NCI-H1417 (cell line): Measurements from ENCODE around the gene DEDD.
A peak's percentile ranks its signal among the peaks of the same experiment; 100 is the strongest.
"Not testable (repeated sequence)": the region's sequence is repeated elsewhere in the genome, so short reads cannot be mapped to it uniquely, and the experiment has no call there.

Source experiments
- DNase-seq, 3 experiments: peaks; one replicate each; lab custom pipeline; 2025; lab: John Stamatoyannopoulos, UW

Gene DEDD

DNA sequence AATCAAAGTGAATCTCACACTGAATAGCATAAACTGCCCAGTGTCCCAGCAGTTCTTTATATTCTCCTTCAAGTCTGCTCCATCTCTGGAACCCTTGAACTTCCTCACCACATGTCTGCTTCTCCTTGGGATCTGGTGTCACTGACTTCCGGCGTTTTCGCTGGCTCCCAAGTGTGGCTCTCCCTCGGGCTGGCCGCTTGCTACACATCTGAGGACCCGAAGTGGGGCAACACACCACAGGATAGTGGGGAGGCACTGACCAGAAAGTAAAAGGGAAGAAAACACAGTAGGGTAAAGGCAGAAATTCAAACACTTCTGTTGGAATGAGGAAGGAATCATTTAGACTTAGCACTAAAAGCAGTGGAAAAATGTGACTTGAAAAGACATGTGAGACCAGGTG lies 9.5 kb downstream of the DEDD start:
- no peak for DNase-seq

DNA sequence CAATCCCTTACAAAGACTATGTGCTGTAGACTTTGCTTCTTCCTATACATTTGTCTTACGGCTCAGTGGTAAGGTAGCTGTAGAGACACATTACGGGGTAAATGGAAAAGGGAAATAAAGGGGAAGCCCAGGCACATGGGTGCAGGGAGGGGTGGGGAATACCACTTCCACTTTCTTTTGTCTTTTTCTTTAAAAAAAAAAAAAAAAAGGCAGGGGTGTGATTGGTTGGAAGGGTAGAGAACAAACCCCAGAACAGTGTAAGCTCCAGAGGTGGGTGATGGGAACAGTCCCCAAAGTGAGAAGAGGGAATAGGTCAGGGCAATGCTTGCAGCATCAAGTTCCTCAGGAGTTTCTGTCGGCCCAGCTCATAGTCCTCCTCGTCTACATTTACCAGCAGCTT lies 10.6 kb downstream of the DEDD start:
- DNase-seq: no peak

GRCh38 chr1:161121042-161121650 lies 11.3 kb downstream of the DEDD start:
- DNase-seq: no peak

- no peak for DNase-seq
Observed at GRCh38 chr1:161119092-161119903, 13.2 kb downstream of the DEDD start.

DNA sequence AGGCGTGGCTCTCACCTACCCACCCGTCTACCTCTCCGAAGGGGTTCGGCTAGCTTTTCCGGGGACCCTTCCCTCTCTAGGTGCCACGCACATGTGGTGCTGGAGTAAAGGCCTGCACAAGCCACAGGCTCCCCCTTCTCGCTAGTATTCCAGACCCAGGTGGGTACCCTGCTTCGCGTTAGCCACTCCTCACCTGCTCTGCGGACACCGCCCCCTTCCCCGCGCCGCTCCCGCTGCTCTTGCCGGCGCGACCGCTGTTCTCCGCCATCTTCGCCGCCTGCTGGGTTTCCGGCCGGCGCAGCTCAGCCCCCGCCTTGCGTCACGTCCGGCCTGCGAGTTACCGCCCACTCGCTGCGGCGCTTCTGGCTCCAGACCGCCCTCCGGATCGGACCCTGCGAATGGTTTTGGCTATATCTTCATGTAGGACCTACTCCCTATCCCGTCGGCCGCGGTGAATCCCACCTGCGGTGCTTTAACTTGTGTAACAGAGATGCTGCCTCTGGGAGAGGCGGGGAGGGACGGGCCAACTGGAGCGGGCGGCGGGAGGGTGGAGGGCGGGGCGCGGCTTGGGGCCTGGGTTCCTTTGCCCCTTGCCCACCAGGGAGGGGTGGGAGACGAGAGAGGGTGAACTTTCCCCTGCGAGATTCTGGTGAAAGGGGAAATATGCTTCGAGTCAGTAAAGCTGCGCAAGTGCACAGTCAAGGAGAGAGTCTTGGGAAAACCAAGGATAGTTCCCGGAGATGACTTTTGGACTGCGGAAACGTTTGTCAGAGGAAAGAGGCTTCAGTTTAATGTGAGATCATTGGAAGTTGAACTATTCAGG lies 14.5 kb downstream of the DEDD start, which contains the start of the genes NIT1 and PFDN2:
Gene NIT1 (plus strand): TSS at position 347 of the 823 bp plus-strand sequence. CDS start 72 bp downstream, at position 419.
Gene PFDN2 (minus strand): TSS at position 279 of the 823 bp plus-strand sequence. CDS start 11 bp downstream, at position 268.
- DNase-seq: peak; percentile 85 to 94 (median 87)

DNA sequence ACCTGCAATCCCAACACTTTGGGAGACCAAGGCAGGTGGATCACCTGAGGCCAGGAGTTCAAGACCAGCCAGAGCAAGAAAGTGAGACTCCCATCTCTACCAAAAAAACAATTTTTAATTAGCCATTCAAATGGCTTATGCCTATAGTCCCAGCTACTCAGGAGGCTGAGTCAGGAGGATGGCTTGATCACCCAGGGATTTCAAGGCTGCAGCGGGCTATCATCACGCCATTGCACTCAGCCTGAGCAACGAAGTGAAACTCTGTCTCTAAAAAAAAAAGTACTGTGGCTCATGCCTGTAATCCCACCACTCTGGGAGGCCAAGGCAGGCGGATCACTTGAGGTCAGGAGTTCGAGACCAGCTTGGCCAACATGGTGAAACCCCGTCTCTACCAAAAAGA lies 16.5 kb downstream of the DEDD start:
- not testable (repeated sequence) for DNase-seq

DNA sequence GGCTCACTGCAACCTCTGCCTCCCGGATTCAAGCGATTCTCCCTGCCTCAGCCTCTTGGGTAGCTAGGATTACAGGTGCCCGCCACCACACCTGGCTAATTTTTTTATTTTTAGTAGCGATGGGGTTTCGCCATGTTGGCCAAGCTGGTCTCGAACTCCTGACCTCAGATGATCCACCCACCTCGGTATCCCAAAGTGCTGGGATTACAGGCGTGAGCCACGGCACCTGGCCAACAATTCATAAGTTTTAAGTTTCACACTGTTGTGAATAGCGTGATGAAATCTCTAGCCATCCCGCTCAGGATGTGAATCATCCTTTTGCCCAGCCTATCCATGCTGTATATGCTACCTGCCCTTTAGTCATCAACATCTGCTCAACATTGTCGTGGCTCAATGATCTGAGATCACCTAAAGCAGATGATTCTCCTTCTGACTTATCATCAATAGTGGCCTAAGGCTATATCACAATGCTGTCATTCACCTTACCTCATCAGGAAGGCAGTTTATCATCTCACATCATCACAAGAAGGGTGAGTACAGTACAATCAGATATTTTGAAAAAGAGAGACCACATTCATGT lies 17.2 kb downstream of the DEDD start:
- no peak for DNase-seq

GRCh38 chr1:161114556-161114955 lies 17.9 kb downstream of the DEDD start:
- DNase-seq: no peak

DNA sequence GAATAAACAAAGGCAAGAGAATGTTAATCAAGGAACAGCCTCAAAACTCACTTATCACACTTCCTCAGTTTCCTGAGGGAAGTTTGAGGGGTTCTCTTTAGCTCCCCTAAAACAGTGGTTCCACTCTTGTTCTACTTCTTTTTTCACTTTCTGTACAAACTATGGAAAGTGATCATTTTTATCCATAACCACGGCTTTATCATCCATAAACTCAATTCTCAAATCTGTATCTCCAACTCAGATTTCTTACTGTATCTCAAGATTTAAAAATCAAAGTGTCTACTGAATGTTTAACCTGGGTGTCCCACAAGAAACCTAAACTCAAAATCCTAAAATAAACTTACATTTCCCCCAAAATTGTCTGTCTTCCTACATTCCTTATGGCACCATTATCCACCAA lies 18.6 kb downstream of the DEDD start:
- no peak for DNase-seq

- no peak for DNase-seq
Observed at GRCh38 chr1:161111527-161111926, 20.9 kb downstream of the DEDD start.

DNA sequence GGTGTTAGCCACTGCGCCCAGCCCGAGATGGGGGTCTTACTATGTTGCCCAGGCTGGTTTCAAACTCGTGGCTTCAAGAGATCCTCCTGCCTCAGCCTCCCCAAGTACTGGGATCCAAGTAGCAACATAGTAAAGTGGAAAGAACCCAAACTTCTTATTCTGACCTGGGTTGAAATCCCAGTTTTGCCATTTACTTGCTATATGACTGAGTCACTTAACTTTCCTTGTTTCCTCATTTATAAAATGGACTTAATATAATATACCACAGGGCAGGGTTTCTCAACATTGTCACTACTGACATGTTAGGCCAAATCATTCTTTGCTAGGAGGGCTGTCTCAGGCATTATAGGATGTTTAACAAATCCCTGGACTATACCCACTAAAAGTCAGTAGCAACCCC lies 21.4 kb downstream of the DEDD start:
- DNase-seq: no peak

DNA sequence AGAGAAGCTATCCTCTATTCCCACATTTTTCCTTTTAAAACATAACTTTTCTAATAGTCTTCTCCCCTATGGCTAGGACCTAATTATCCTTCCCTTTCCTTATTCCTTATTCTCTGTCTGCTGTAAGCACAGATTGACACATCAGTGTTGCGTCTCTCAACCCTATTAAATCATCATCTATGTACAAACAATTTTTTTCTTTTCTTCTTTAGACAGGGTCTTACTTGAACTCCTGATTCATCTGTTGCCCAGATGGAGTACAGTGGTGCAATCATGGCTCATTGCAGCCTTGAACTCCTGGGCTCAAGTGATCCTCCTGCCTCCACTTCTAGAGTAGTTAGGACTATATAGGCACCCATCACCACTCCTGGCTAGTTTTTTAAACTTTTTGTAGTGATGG lies 26.0 kb downstream of the DEDD start:
- DNase-seq: no peak

DNA sequence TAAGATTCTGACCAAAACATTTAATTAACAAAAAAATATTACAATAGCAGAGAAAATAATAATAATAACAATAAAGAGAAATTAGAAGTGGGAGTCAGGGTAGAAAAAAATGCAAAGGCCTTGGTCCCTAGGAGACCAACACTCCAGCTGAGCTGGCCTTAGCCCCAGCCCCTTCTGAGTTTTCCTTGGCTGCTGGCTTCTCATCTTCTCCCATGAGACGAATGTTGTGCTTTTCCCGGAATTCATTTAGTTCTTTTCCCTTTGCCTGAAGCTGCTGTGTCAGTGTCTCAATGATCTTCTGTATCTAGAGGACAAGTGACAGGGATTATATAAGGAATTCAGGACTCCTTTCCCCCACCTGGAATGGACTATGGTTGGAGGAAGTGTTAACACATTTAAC lies 31.9 kb downstream of the DEDD start:
- no peak for DNase-seq

GRCh38 chr1:161099090-161099802 lies 33.2 kb downstream of the DEDD start:
- no peak for DNase-seq

- DNase-seq: peak; percentile 94 to 98 (median 96)
Observed at GRCh38 chr1:161098210-161099068, 34.0 kb downstream of the DEDD start, which contains the start of gene KLHDC9. TSS of gene KLHDC9 (plus strand) at chr1:161098361. CDS start at chr1:161098536, 175 bp downstream.

GRCh38 chr1:161096530-161096929 lies 35.9 kb downstream of the DEDD start:
- no peak for DNase-seq

- DNase-seq: no peak
Observed at GRCh38 chr1:161096015-161096414, 36.5 kb downstream of the DEDD start.

DNA sequence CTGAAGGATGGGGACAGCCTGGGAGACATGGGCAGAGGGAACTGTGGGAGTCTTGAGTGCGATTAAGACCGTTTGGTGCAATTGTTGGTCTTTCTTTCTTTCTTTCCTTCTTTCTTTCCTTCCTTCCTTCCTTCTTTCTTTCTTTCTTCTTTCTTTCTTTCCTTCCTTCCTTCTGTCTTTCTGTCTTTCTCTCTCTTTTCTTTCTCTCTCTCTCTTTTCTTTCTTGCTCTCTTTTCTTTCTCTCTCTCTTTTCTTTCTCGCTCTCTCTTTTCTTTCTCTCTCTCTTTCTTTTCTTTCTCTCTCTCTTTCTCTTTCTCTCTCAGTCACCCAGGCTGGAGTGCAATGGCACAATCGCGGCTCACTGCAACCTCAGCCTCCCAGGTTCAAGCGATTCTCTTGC lies 37.2 kb downstream of the DEDD start:
- no peak for DNase-seq

GRCh38 chr1:161094481-161094880 lies 38.0 kb downstream of the DEDD start:
- DNase-seq: no peak

GRCh38 chr1:161092621-161093028 lies 39.8 kb downstream of the DEDD start:
- DNase-seq: no peak
